H1 (cell line): Measurements from ENCODE around the gene MTFP1. TPM values are rescaled to one million over a fixed set of nuclear protein-coding genes. Genes with fewer than 3 reads are reported as not detected.

Source experiments
- CTCF ChIA-PET: fragments of 300-600 bp; sonication (Branson Sonifier 250); formaldehyde crosslinking; loops from one replicate; lab custom pipeline; 2021; ENCODE audit not compliant: partially characterized antibody; lab: Charles Lee
- POLR2A ChIA-PET: fragments of 300-600 bp; sonication (Branson Sonifier 250); formaldehyde crosslinking; loops from one replicate; lab custom pipeline; 2021; ENCODE audit warnings: inconsistent platforms; ENCODE audit not compliant: partially characterized antibody; lab: Charles Lee
- DNase-seq, 2 experiments: peaks; one replicate each; pipeline versions ENCODE4 v3.0.0 to v3.0.0-alpha.2; 2010 to 2022; ENCODE audit warnings: low spot score in 2 of 2, low read depth in 1 of 2, mixed read lengths in 1 of 2
- FAIRE-seq: peaks from 2 replicates; lab custom pipeline; 2011; peaks lifted over from hg19 to GRCh38; lab: Jason Lieb, UNC
- H2AFZ ChIP-seq: 2 replicates; pipeline ENCODE4 v1.8.1; 2012; ENCODE audit warnings: low read length, inconsistent platforms
- H2AK5ac ChIP-seq: 2 replicates; pipeline ENCODE4 v1.6.1; 2013; ENCODE audit warnings: low read depth, low read length
- H2BK120ac ChIP-seq: replicated peaks from 2 replicates; pipeline ENCODE3; 2013; ENCODE audit warnings: low read depth, low read length, inconsistent platforms
- H2BK12ac ChIP-seq: 2 replicates; pipeline ENCODE4 v1.6.1; 2013; ENCODE audit warnings: low read depth, low read length
- H2BK15ac ChIP-seq: 2 replicates; pipeline ENCODE4 v1.6.1; 2013; ENCODE audit warnings: low read length
- H2BK20ac ChIP-seq: 2 replicates; pipeline ENCODE4 v1.6.1; 2013; ENCODE audit warnings: low read length
- H2BK5ac ChIP-seq: 2 replicates; pipeline ENCODE4 v1.6.1; 2013; ENCODE audit warnings: low read depth, low read length
- H3K14ac ChIP-seq: 2 replicates; pipeline ENCODE4 v1.6.1; 2013; ENCODE audit warnings: inconsistent platforms; ENCODE audit not compliant: insufficient read length
- H3K18ac ChIP-seq: 2 replicates; pipeline ENCODE4 v1.6.1; 2013; ENCODE audit warnings: low read length; ENCODE audit errors: extremely low read depth
- H3K23ac ChIP-seq: 2 replicates; pipeline ENCODE4 v1.6.1; 2013; ENCODE audit warnings: inconsistent platforms; ENCODE audit not compliant: insufficient read length
- H3K23me2 ChIP-seq: 2 replicates; pipeline ENCODE4 v1.6.1; 2013; ENCODE audit warnings: low read depth, low read length
- H3K27ac ChIP-seq: 2 replicates; pipeline ENCODE4 v1.6.1; 2011; ENCODE audit warnings: low read depth, low read length, inconsistent platforms
- H3K27me3 ChIP-seq, 4 experiments: replicated peaks in 1 of 4; 1 replicate in 1 of 4; 2 replicates in 3 of 4; pipeline versions ENCODE4 v1.6.1 to v1.8.1; 2011 to 2013; ENCODE audit warnings: low read length in 3 of 4, mild to moderate bottlenecking in 3 of 4, inconsistent platforms in 2 of 4, mixed read lengths in 2 of 4, moderate library complexity in 1 of 4; ENCODE audit not compliant: control insufficient read depth in 3 of 4, insufficient read depth in 3 of 4; ENCODE audit errors: extremely low read depth in 1 of 4
- H3K36me3 ChIP-seq, 4 experiments: 2 replicates each; pipeline versions ENCODE4 v1.6.1 to v1.8.1; 2011 to 2013; ENCODE audit warnings: mild to moderate bottlenecking in 4 of 4, low read length in 3 of 4, moderate library complexity in 2 of 4, control low read depth in 1 of 4, inconsistent platforms in 1 of 4; ENCODE audit not compliant: insufficient read depth in 4 of 4, control insufficient read depth in 2 of 4
- H3K4ac ChIP-seq: replicated peaks from 2 replicates; pipeline ENCODE3; 2013; ENCODE audit warnings: low read length, low read depth, mixed read lengths, inconsistent platforms; ENCODE audit not compliant: insufficient read length
- H3K4me1 ChIP-seq, 4 experiments: replicated peaks in 1 of 4; 1 replicate in 1 of 4; 2 replicates in 3 of 4; pipeline versions ENCODE4 v1.6.1 to v1.8.1; 2011 to 2013; ENCODE audit warnings: low read length in 3 of 4, inconsistent platforms in 2 of 4, mixed read lengths in 1 of 4; ENCODE audit not compliant: insufficient read depth in 4 of 4, control insufficient read depth in 3 of 4
- H3K4me2 ChIP-seq, 2 experiments: 2 replicates each; pipeline versions ENCODE4 v1.6.1 to v1.8.1; 2011 to 2013; ENCODE audit warnings: low read depth in 2 of 2, low read length in 2 of 2, control low read depth in 1 of 2, inconsistent platforms in 1 of 2, mild to moderate bottlenecking in 1 of 2; ENCODE audit not compliant: insufficient read depth in 1 of 2
- H3K4me3 ChIP-seq, 4 experiments: fragments of 200-600, 300-600 bp in 1 of 4; sonication (generic), shearing (Covaris generic), sonication (Bioruptor Twin) in 1 of 4; 2 replicates each; pipeline versions ENCODE4 v1.5.1 to v1.8.1; 2011 to 2016; ENCODE audit warnings: low read length in 4 of 4, low read depth in 3 of 4, control low read depth in 2 of 4, inconsistent platforms in 2 of 4, mild to moderate bottlenecking in 2 of 4, mixed read lengths in 1 of 4, moderate library complexity in 1 of 4; ENCODE audit not compliant: insufficient read depth in 2 of 4; ENCODE audit errors: extremely low read depth in 1 of 4
- H3K56ac ChIP-seq: replicated peaks from 2 replicates; pipeline ENCODE3; 2013; ENCODE audit warnings: low read depth, mild to moderate bottlenecking, mixed read lengths, low read length, inconsistent platforms; ENCODE audit not compliant: insufficient read length
- H3K79me1 ChIP-seq: 2 replicates; pipeline ENCODE4 v1.6.1; 2013; ENCODE audit warnings: low read depth, low read length, control low read depth
- H3K79me2 ChIP-seq, 2 experiments: 2 replicates each; pipeline versions ENCODE4 v1.6.1 to v1.8.1; 2012 to 2013; ENCODE audit warnings: low read length in 2 of 2, mild to moderate bottlenecking in 2 of 2, inconsistent platforms in 1 of 2; ENCODE audit not compliant: insufficient read depth in 2 of 2, control insufficient read depth in 1 of 2
- H3K9ac ChIP-seq, 4 experiments: replicated peaks in 1 of 4; 1 replicate in 1 of 4; 2 replicates in 3 of 4; pipeline versions ENCODE4 v1.6.1 to v1.8.1; 2011 to 2013; ENCODE audit warnings: low read depth in 3 of 4, low read length in 3 of 4, control low read depth in 2 of 4, mild to moderate bottlenecking in 2 of 4, moderate library complexity in 2 of 4, inconsistent platforms in 1 of 4; ENCODE audit errors: extremely low read depth in 1 of 4
- H3K9me3 ChIP-seq, 2 experiments: 2 replicates each; pipeline versions ENCODE4 v1.6.1 to v1.8.1; 2012 to 2013; ENCODE audit warnings: mild to moderate bottlenecking in 2 of 2, moderate library complexity in 2 of 2, control low read depth in 1 of 2, inconsistent platforms in 1 of 2, low read depth in 1 of 2, low read length in 1 of 2, mixed read lengths in 1 of 2; ENCODE audit not compliant: insufficient read depth in 2 of 2
- H4K20me1 ChIP-seq, 2 experiments: replicated peaks in 1 of 2; 2 replicates each; pipeline versions ENCODE3 to v1.8.1; 2011 to 2013; ENCODE audit warnings: inconsistent platforms in 2 of 2, low read length in 2 of 2, mild to moderate bottlenecking in 1 of 2; ENCODE audit not compliant: insufficient read depth in 2 of 2, control insufficient read depth in 1 of 2
- H4K5ac ChIP-seq: 2 replicates; pipeline ENCODE4 v1.6.1; 2013; ENCODE audit warnings: low read length, low read depth, mixed read lengths, inconsistent platforms; ENCODE audit not compliant: insufficient read length
- H4K8ac ChIP-seq: 2 replicates; pipeline ENCODE4 v1.8.0; 2013; ENCODE audit warnings: mild to moderate bottlenecking, moderate library complexity, low read length, inconsistent platforms; ENCODE audit not compliant: insufficient read depth; ENCODE audit errors: extremely low read depth
- H4K91ac ChIP-seq: replicated peaks from 2 replicates; pipeline ENCODE3; 2013; ENCODE audit warnings: low read length, mixed read lengths, inconsistent platforms; ENCODE audit not compliant: insufficient read length
- BCL11A ChIP-seq, 2 experiments: IDR thresholded peaks; one replicate each; pipeline ENCODE4 v1.6.1; 2011; ENCODE audit warnings: low read depth in 2 of 2, low read length in 2 of 2, mild to moderate bottlenecking in 2 of 2
- JUND ChIP-seq: IDR thresholded peaks from 2 replicates; pipeline ENCODE4 v1.6.1; 2011; ENCODE audit warnings: mild to moderate bottlenecking, improper control_type of control experiment, low read length
- NANOG ChIP-seq: IDR thresholded peaks from 2 replicates; pipeline ENCODE4 v1.6.1; 2011; ENCODE audit warnings: low read length, low read depth, mild to moderate bottlenecking, inconsistent platforms; ENCODE audit not compliant: insufficient read depth, poor library complexity, severe bottlenecking
- NRF1 ChIP-seq: IDR thresholded peaks from 2 replicates; pipeline ENCODE4 v1.6.1; 2011; ENCODE audit warnings: mild to moderate bottlenecking, low read depth, low read length, improper control_type of control experiment
- RBBP5 ChIP-seq: IDR thresholded peaks from 2 replicates; pipeline ENCODE4 v1.7.1; 2012; ENCODE audit warnings: low read depth, mild to moderate bottlenecking, inconsistent platforms, low read length, moderate library complexity, borderline replicate concordance
- RNF2 ChIP-seq: fragments of 200-900, 300-1000 bp; sonication (generic); IDR thresholded peaks from 2 replicates; pipeline ENCODE4 v1.7.1; 2016; ENCODE audit warnings: borderline replicate concordance, low read depth, mild to moderate bottlenecking, antibody characterized with exemption, low read length; ENCODE audit not compliant: poor library complexity, severe bottlenecking; ENCODE audit errors: missing control alignments
- TAF1 ChIP-seq: IDR thresholded peaks from 2 replicates; pipeline ENCODE4 v1.6.1; 2011; ENCODE audit warnings: mild to moderate bottlenecking, low read depth, low read length
- TBP ChIP-seq: IDR thresholded peaks from 2 replicates; pipeline ENCODE4 v1.6.1; 2011; ENCODE audit warnings: low read depth, low read length, improper control_type of control experiment
- TEAD4 ChIP-seq: IDR thresholded peaks from 2 replicates; pipeline ENCODE4 v1.6.1; 2012; ENCODE audit warnings: low read depth, low read length, inconsistent platforms, mixed read lengths
- USF2 ChIP-seq: IDR thresholded peaks from 2 replicates; pipeline ENCODE4 v1.6.1; 2011; ENCODE audit warnings: low read length, improper control_type of control experiment
- ZNF274 ChIP-seq: IDR thresholded peaks from 2 replicates; pipeline ENCODE4 v1.7.0; 2012; ENCODE audit warnings: low read length, borderline replicate concordance; ENCODE audit errors: extremely low read depth
- WGBS, 2 experiments: shearing (Covaris generic) in 1 of 2; methylation state at CpG; one replicate each; pipeline versions ENCODE4 v1.1.6 to v1.1.7; 2013 to 2015; ENCODE audit warnings: low lambda C conversion rate in 2 of 2, mixed read lengths in 2 of 2, inconsistent platforms in 1 of 2, low coverage in 1 of 2, missing lambda C conversion rate in 1 of 2; ENCODE audit not compliant: insufficient replicate concordance in 2 of 2, insufficient coverage in 1 of 2, insufficient read length in 1 of 2; ENCODE audit errors: extremely low coverage in 1 of 2, missing lambda C conversion rate in 1 of 2; 5-methylcytosine and 5-hydroxymethylcytosine counted together
- polyA plus RNA-seq, 7 experiments: library from polyadenylated mRNA; depleted of rRNA in 3 of 7; stranded (reverse) in 5 of 7; unstranded in 2 of 7; fragments of >200 nt in 5 of 7; fragments of 200-250 nt in 2 of 7; gene quantifications; 1 replicate in 5 of 7; 2 replicates in 1 of 7; 4 replicates in 1 of 7; pipeline versions ENCODE4 v1.2.1 to v1.2.3, GENCODE V29; 2011 to 2013; ENCODE audit warnings: missing spikeins in 2 of 7, mixed read lengths in 2 of 7
- total RNA-seq: library from RNA; stranded (reverse); fragmentation: NEBNext Ultra II Directional; extraction: Animal tissue kit (Norgen Biotek cat#: 25700); gene quantifications from 2 replicates; pipeline ENCODE4 v1.2.1, GENCODE V29; 2021

Gene MTFP1
- total and polyA plus RNA-seq, 2 of the 8 experiments (the other 6 are each of a cell fraction or from before 2014, with no cell fraction given) = 59.8 to 98.8 TPM

GRCh38 chr22:30453731-30454510, 28.4 kb downstream of the MTFP1 start:
- no peaks in the 10 kb centered on the region for H3K9me3 ChIP-seq
- no peak overlapping the region for H3K4ac ChIP-seq
- FAIRE-seq = no peak
- CTCF ChIA-PET = interaction anchor here (0.6 to 1.2 kb wide), 5 partner anchors 9 to 436 kb away, joined by 3 to 8 read pairs (median 4); no protein-coding TSS in a partner anchor
- H4K20me1 ChIP-seq = no peaks in the 10 kb centered on the region
- no peak overlapping the region for H2BK15ac ChIP-seq
- no peak overlapping the region for H3K23ac ChIP-seq
- no peak overlapping the region for H3K56ac ChIP-seq
- H3K4me1 ChIP-seq = no peaks in the 10 kb centered on the region
- no peak overlapping the region for H3K9ac ChIP-seq
- no peak overlapping the region for H2BK12ac ChIP-seq
- H2AK5ac ChIP-seq = no peak overlapping the region
- H4K91ac ChIP-seq = no peak overlapping the region
- H3K27me3 ChIP-seq = no peaks in the 10 kb centered on the region
- H3K27ac ChIP-seq = no peak overlapping the region
- H4K8ac ChIP-seq = no peak overlapping the region
- no peak overlapping the region for H4K5ac ChIP-seq
- no peak overlapping the region for H2AFZ ChIP-seq
- H3K4me3 ChIP-seq = no peak overlapping the region
- DNase-seq = no peak
- H3K79me2 ChIP-seq = no peaks in the 10 kb centered on the region
- no peak overlapping the region for H3K18ac ChIP-seq
- POLR2A ChIA-PET = interaction anchor here (1.0 kb wide), 1 partner anchor 31 kb away, joined by 3 read pairs; no protein-coding TSS in a partner anchor
- H3K4me2 ChIP-seq = no peak overlapping the region
- no peak overlapping the region for H3K14ac ChIP-seq
- no peak overlapping the region for H2BK120ac ChIP-seq
- 81% methylated on average over 6 of the region's 6 CpGs; no CpG with 5 or more reads in 1 of the 2 experiments for WGBS, 2 experiments
- no peak overlapping the region for H2BK5ac ChIP-seq
- no peaks in the 10 kb centered on the region for H3K79me1 ChIP-seq
- H3K36me3 ChIP-seq = no peaks in the 10 kb centered on the region
- no peak overlapping the region for H2BK20ac ChIP-seq
- H3K23me2 ChIP-seq = no peaks in the 10 kb centered on the region
- TF ChIP-seq RNF2 (no peak), TBP (no peak), BCL11A (IDR thresholded peaks at IDR 0.05; ENCODE audit: low read depth in 2 of 2, low read length in 2 of 2) (no peak), NANOG (no peak), RBBP5 (no peak), TEAD4 (no peak), ZNF274 (no peak), TAF1 (no peak), NRF1 (no peak), JUND (no peak), USF2 (no peak)
